HG03521 (cell line): ENCODE results near the gene RACGAP1.

Experiments used
- ATAC-seq: cut with Tn5 transposase; IDR thresholded peaks from one replicate; pipeline ENCODE4 v1.9.1; 2021; ENCODE audit warnings: mild to moderate bottlenecking, moderate library complexity; ENCODE audit not compliant: unreplicated experiment

RACGAP1 gene

DNA sequence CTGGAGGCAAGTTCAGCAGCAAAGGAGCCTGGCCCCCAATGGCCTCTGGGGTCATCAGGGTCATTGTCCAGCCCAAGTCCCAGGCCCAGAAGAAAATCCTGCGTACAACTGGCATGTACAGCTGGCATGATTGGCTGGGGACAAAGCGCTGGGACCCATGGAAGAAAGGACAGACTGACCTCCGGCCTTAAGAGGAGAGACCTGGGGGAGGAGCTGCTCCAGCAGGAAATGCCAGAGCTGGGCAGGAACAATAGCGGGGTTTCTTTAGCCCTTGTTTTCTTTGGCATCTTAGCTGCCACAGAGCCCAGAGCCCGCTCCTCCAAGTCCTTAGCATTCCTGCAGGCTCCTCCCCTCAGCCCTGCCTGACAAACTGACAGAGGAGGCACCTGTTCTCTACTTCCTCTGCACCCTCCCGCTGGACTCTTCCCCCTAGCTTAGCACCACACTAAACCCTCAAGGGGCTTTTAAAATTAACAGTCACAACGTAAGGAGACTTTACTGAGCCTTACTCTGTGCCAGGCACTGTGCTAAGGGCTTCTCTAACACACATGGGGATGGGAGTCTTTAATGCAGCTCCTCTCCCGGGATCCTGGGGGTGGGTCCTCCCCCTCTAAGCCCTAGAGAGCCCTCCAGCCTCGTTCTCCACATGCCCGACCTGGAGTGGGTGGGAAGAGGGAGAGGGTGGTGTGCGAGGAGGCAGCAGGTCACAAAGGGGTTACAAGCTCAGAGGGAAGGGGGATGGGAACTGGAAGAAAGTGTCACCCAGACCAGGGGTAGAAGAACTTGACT is 65.4 kb downstream of the RACGAP1 start:
- no peak for ATAC-seq

DNA sequence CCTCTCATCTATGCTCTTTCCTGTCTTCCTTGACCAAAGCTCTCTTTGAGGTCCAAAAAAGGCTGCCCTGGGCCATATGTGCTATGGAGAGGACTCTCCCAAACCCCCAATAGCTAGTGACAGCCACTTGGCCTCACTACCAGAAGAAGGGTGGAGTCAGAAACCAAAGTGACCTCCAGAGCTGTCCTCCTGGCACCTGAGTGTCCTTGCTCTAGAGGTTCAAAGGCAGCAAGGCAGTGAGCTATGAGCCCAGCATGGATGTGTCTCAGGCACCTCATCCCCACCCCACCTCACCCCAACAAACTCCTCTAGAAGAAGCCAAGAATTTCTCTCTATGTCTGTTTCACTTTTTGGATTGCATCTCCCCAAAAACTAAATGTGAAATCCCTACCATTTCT is 67.7 kb downstream of the RACGAP1 start:
- no peak for ATAC-seq

GRCh38 chr12:49956663-49957569 is 68.4 kb downstream of the RACGAP1 start:
- no peak for ATAC-seq

DNA sequence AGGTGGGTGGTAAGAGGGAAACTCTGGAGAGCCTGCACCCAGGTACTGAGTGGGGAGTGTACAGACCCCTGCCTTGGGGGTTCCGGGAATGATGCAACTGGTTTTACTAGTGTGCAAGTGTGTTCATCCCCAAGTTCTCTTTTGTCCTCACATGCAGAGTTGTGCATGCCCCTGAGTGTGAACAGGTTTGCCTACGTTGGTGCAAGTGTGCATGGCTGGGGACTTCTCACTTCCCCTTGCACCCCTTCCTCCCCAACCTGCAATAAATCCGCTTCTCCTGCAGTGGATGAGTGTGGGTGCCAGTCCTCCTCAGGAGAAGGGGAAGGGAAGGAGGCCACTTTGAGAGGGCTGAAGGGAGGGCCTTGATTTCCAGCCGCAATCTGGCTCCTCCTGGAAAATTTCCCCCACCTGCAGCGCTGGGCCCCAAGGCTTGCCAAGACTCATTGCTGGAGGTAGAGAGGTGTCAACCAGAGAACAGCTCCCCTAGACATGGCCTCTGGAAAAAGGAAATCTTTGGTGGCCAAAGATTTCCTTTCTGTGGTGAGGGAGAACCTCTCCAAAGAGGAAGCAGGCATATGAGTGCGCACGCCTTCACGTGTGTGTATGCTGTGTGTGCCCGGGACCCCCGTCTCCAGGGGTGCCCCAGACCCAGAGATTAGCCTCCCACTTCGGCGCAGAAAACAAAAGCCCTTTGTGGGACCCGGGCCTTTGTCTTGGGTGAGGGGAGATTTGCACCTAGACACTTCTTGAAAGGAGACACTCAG is 69.2 kb downstream of the RACGAP1 start:
- ATAC-seq: no peak

- no peak for ATAC-seq
These were observed 70.1 kb downstream of the RACGAP1 start for GRCh38 chr12:49954863-49955830.

GRCh38 chr12:49953961-49954846 is 71.1 kb downstream of the RACGAP1 start:
- no peak for ATAC-seq

DNA sequence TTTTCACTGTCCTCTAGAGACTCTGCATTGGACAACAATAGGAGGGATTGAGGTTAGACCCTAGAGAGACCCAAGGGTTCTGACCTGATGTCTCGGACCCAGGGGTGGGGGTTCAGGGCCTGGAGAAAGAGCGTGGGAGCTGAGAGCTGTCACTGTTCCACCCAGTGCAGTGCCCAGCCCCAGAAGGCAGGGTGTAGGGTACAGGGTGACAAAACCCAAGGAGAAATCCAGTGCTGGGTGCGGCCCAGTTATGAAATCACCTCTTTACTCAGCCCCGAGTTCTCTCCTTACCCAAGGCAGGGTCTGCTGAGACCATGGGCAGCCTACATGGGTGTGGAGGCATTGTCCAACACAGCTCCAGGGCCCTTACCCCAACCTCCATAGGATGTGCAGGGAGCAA is 72.1 kb downstream of the RACGAP1 start:
- no peak for ATAC-seq

DNA sequence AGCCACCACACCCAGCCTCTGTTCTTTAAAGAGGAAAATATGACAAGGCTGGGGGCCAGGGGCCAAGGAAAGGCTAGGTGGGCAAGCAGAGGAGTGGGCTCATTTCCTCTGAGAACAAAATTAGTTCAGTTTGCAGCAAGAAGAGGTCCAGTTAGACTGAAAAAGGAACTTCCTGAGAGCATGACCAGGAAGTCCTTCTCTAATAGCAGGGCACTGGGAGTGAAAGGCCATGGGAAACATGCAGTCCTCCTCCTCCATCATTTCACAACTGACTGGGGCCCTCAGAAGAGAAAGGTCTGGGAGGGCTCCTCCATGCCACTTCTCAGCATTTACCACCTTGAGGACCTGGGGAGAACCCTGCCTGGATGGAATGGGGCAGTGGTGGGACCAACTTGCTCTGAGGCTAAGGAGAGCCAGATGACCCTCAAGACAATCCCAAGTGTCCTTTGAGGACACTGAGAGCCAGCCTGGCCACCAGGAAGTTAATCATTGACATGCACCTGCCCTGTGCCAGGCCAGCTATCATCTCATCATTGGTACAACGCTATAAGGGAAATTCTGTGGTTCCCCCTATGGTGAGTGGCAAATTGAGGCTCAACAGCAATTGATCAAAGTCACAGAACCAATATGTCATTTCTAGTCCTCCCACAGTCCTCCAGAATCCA is 72.8 kb downstream of the RACGAP1 start:
- no peak for ATAC-seq

DNA sequence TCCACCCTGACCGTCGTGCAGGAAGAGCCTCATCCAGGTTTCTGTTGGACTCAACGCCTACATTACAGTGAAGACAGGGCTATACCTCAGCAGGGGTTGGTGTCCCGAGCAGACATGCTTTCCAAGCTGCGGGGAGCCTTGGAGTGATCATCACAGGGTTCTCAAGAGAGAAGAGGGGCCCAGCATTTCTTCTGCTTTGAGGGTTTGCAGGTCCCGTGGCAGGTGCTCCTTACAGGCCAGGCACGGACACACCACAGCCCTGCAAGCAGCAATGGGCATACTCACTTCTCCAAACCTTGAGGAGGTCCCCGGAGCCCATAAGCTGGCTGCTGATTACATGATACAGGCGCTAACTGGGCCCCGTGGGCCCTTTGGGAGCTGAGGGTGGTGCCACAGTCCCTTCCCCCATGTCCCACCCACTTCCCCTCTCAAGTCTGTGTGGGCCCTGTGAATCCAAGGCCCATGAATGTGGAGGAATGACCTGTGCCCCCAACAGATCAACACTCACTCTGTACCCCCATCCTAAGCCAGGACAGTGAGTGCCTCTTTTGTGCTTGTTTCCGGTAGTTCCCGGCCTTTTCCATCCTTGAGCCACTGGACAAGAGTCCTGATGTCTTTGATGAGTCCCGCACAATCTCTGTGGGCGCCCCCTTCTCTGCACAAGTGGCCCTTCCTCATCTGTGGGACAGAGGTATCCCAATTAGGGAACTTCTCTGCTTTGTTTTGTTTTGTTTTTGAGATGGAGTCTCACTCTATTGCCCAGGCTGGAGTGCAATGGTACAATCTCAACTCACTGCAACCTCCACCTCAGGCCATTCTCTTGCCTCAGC is 73.7 kb downstream of the RACGAP1 start:
- ATAC-seq: no peak

GRCh38 chr12:49950273-49951251 is 74.7 kb downstream of the RACGAP1 start, which contains the start of gene AQP2:
Gene AQP2, plus strand, starts transcription at chr12:49950737. Its CDS starts 94 bp downstream, at chr12:49950831.
- no peak for ATAC-seq

DNA sequence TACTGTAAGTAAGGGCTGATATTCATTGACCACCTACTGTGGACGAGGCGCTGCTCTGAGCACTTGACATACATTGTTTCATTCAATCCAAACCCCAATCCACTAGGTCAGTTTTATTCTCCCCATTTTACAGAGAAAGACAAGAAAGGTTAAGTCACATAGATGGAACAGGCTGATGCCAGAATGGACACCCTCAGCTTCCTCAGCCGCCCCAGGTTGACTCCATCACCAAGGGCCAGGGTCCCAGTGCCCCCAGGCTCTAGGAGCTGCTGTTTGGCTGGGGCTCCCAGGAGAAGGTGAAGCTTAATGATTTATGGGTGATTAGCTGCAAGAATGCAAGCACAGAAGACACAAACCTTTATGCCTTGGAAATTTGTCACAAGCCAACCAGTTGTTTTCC is 75.4 kb downstream of the RACGAP1 start:
- no peak for ATAC-seq

GRCh38 chr12:49948866-49949845 is 76.1 kb downstream of the RACGAP1 start:
- ATAC-seq: no peak

GRCh38 chr12:49947593-49948226 is 77.6 kb downstream of the RACGAP1 start:
- no peak for ATAC-seq

DNA sequence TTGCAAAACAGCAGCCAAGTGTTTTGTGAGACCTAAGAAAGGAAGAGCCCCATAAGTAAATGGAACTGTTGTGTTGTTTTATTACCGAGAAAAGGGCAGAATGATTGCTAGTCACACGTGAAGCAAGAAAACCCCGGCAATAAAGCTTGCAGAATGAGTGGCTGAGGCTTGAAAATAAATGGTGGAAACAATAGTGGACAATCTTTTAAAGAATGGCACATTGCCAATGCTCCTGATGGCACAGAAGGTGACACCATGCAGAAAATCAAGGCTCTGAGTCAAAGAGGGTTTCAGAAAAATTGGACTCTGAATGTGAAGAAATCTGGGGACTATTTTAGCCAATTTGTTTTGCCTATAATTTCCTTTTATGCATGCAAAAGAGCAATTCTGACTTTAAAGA is 78.8 kb downstream of the RACGAP1 start:
- no peak for ATAC-seq

DNA sequence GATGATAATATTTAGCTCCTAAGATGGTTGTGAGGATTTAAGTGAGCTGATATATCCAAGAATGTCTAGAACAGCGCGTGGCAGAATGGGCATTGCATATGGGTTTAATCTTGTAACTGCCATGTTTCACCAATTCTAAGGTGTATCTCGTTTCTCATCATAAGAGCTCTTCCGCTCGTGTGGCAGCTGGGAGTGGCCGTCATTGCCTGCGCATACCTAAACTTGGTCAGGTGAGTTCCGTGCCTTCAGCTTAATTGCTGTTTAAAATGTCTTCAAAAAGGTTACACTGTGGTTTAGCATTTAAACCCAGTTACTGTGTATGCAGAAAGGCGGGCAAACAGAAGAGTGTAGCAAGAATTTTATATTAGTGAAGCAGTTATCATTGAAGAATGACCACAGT is 79.2 kb downstream of the RACGAP1 start:
- ATAC-seq: no peak
